ENCODE measurements around the gene MPP4. TPM values are rescaled to one million over a fixed set of nuclear protein-coding genes. Genes with fewer than 3 reads are reported as not detected.

The MPP4 gene
- total and polyA plus RNA-seq, 2 of the 13 experiments (the other 11 are each of a cell fraction or from before 2014, with no cell fraction given), result not detected

- no peak for TF ChIP-seq ZNF704 (CRISPR knock-in tag; IDR thresholded peaks at IDR 0.05; ENCODE audit: borderline replicate concordance)
- no peak for TF ChIP-seq SMARCC2 (IDR thresholded peaks at IDR 0.05)
- no peak for TF ChIP-seq FOSL2 (CRISPR knock-in tag; IDR thresholded peaks at IDR 0.05)
- TF ChIP-seq HES4 (CRISPR knock-in tag; IDR thresholded peaks at IDR 0.05; ENCODE audit: borderline replicate concordance), result no peak
- no peak; the same call in 1 of the 2 replicates for TF ChIP-seq ZSCAN9 (CRISPR knock-in tag; IDR thresholded peaks at IDR 0.05; ENCODE audit: borderline replicate concordance)
- TF ChIP-seq HMGXB3 (CRISPR knock-in tag; IDR thresholded peaks at IDR 0.05; ENCODE audit: borderline replicate concordance), result no peak
- no peak for TF ChIP-seq HNRNPL (IDR thresholded peaks at IDR 0.05; ENCODE audit: low read depth, low read length)
- TF ChIP-seq SMYD3 (CRISPR knock-in tag; IDR thresholded peaks at IDR 0.05), result no peak
- peak; percentile 71 for TF ChIP-seq PAXIP1 (CRISPR knock-in tag; conservative IDR thresholded peaks at IDR 0.05)
- TF ChIP-seq ZNF850 (CRISPR knock-in tag; conservative IDR thresholded peaks at IDR 0.05), result no peak
- no peak for TF ChIP-seq CREBL2 (CRISPR knock-in tag; IDR thresholded peaks at IDR 0.05; ENCODE audit: borderline replicate concordance)
- TF ChIP-seq YY1 (IDR thresholded peaks at IDR 0.05; ENCODE audit: insufficient read depth, insufficient replicate concordance, low read depth, low read length), result no peak
- no peak for TF ChIP-seq ZNF607 (CRISPR knock-in tag; IDR thresholded peaks at IDR 0.05; ENCODE audit: borderline replicate concordance)
- TF ChIP-seq TFAP4 (IDR thresholded peaks at IDR 0.05; ENCODE audit: borderline replicate concordance, low read depth), result no peak
- TF ChIP-seq FOXA3 (CRISPR knock-in tag; IDR thresholded peaks at IDR 0.05), result peak; percentile 83
- no peak for TF ChIP-seq DZIP1 (CRISPR knock-in tag; IDR thresholded peaks at IDR 0.05)
These were observed 37.0 kb upstream of the MPP4 start (continued) for GRCh38 chr2:201735486-201735885.
